IPS-20b (cell line): ENCODE measurements around the gene UCP3.

Source experiments
- H3K27ac ChIP-seq: one replicate; pipeline ENCODE4 v1.5.1; 2013; ENCODE audit warnings: low read length
- H3K27me3 ChIP-seq: 2 replicates; pipeline ENCODE4 v1.6.1; 2013; ENCODE audit warnings: mild to moderate bottlenecking, low read length, inconsistent platforms; ENCODE audit not compliant: insufficient read depth
- H3K36me3 ChIP-seq: 2 replicates; pipeline ENCODE4 v1.6.1; 2013; ENCODE audit warnings: low read depth, mild to moderate bottlenecking, inconsistent platforms, low read length, moderate library complexity; ENCODE audit not compliant: insufficient read depth
- H3K4me1 ChIP-seq: 2 replicates; pipeline ENCODE4 v1.6.1; 2013; ENCODE audit warnings: mild to moderate bottlenecking, control low read depth, inconsistent platforms, low read length, moderate library complexity; ENCODE audit not compliant: insufficient read depth
- H3K4me3 ChIP-seq: 2 replicates; pipeline ENCODE4 v1.5.1; 2013; ENCODE audit warnings: mild to moderate bottlenecking, low read length, inconsistent platforms
- H3K9ac ChIP-seq: 2 replicates; pipeline ENCODE4 v1.6.1; 2013; ENCODE audit warnings: low read depth, mild to moderate bottlenecking, inconsistent platforms, low read length, moderate library complexity
- H3K9me3 ChIP-seq: 2 replicates; pipeline ENCODE4 v1.6.1; 2013; ENCODE audit warnings: mild to moderate bottlenecking, low read depth, low read length, inconsistent platforms; ENCODE audit not compliant: insufficient read depth

The UCP3 gene

GRCh38 chr11:74008373-74009229 lies at the start of gene UCP3:
Gene UCP3, minus strand, starts transcription at chr11:74009085. Its CDS starts 2,043 bp downstream, at chr11:74007042.
- H3K9ac ChIP-seq: peak within 1 kb of the TSS; percentile 15; the same call in 1 of the 2 replicates
- H3K27me3 ChIP-seq: no peaks in the 10 kb centered on the region
- H3K9me3 ChIP-seq: no peaks in the 10 kb centered on the region
- H3K27ac ChIP-seq: no peak within 1 kb of the TSS
- H3K36me3 ChIP-seq: 0 out of 2 replicates have a peak, but pooled peaks cover 3% of the 10 kb centered on the region
- no peak within 1 kb of the TSS for H3K4me3 ChIP-seq
- no peaks in the 10 kb centered on the region for H3K4me1 ChIP-seq

- H3K27ac ChIP-seq: no peak overlapping the region
- no peaks in the 10 kb centered on the region for H3K9me3 ChIP-seq
- H3K9ac ChIP-seq: no peak overlapping the region
- H3K4me1 ChIP-seq: no peaks in the 10 kb centered on the region
- H3K4me3 ChIP-seq: no peak overlapping the region
- H3K36me3 ChIP-seq: peaks cover 14% of the 10 kb centered on the region; the same call in 1 of the 2 replicates
- H3K27me3 ChIP-seq: no peaks in the 10 kb centered on the region
Observed at GRCh38 chr11:74057249-74058151, 48.6 kb upstream of the UCP3 start.

- no peak overlapping the region for H3K27ac ChIP-seq
- H3K9ac ChIP-seq: no peak overlapping the region
- no peaks in the 10 kb centered on the region for H3K9me3 ChIP-seq
- H3K27me3 ChIP-seq: no peaks in the 10 kb centered on the region
- H3K36me3 ChIP-seq: peaks cover 14% of the 10 kb centered on the region; the same call in 1 of the 2 replicates
- no peaks in the 10 kb centered on the region for H3K4me1 ChIP-seq
- no peak overlapping the region for H3K4me3 ChIP-seq
Observed at GRCh38 chr11:74055938-74056337, 47.1 kb upstream of the UCP3 start.

GRCh38 chr11:74050465-74050864 lies 41.6 kb upstream of the UCP3 start:
- H3K4me1 ChIP-seq: no peaks in the 10 kb centered on the region
- H3K4me3 ChIP-seq: no peak overlapping the region
- H3K36me3 ChIP-seq: peaks cover 22% of the 10 kb centered on the region
- H3K9me3 ChIP-seq: no peaks in the 10 kb centered on the region
- no peak overlapping the region for H3K27ac ChIP-seq
- no peaks in the 10 kb centered on the region for H3K27me3 ChIP-seq
- H3K9ac ChIP-seq: no peak overlapping the region

GRCh38 chr11:74048993-74049392 lies 40.1 kb upstream of the UCP3 start:
- Histone ChIP-seq H3K4me1 (peaks cover 8% of the 10 kb centered on the region; the same call in 1 of the 2 replicates), H3K27me3 (no peaks in the 10 kb centered on the region), H3K36me3 (peaks cover 22% of the 10 kb centered on the region), H3K4me3 (no peak overlapping the region), H3K9me3 (no peaks in the 10 kb centered on the region), H3K27ac (no peak overlapping the region), H3K9ac (no peak overlapping the region)

GRCh38 chr11:74044538-74044937 lies 35.7 kb upstream of the UCP3 start:
- no peaks in the 10 kb centered on the region for H3K9me3 ChIP-seq
- H3K36me3 ChIP-seq: peaks cover 41% of the 10 kb centered on the region
- no peak overlapping the region for H3K4me3 ChIP-seq
- no peak overlapping the region for H3K9ac ChIP-seq
- H3K27me3 ChIP-seq: no peaks in the 10 kb centered on the region
- H3K27ac ChIP-seq: no peak overlapping the region
- peaks cover 8% of the 10 kb centered on the region; the same call in 1 of the 2 replicates for H3K4me1 ChIP-seq

- H3K9ac ChIP-seq: no peak overlapping the region
- H3K9me3 ChIP-seq: no peaks in the 10 kb centered on the region
- no peak overlapping the region for H3K4me3 ChIP-seq
- peaks cover 8% of the 10 kb centered on the region; the same call in 1 of the 2 replicates for H3K4me1 ChIP-seq
- H3K36me3 ChIP-seq: peaks cover 48% of the 10 kb centered on the region; the same call in 1 of the 2 replicates
- no peaks in the 10 kb centered on the region for H3K27me3 ChIP-seq
- H3K27ac ChIP-seq: no peak overlapping the region
Observed at GRCh38 chr11:74043450-74043849, 34.6 kb upstream of the UCP3 start.

- Histone ChIP-seq H3K36me3 (peaks cover 75% of the 10 kb centered on the region), H3K9ac (no peak overlapping the region), H3K4me3 (no peak overlapping the region), H3K9me3 (no peaks in the 10 kb centered on the region), H3K4me1 (no peaks in the 10 kb centered on the region), H3K27ac (no peak overlapping the region), H3K27me3 (no peaks in the 10 kb centered on the region)
Observed at GRCh38 chr11:74037309-74037708, 28.4 kb upstream of the UCP3 start.

- Histone ChIP-seq H3K27ac (no peak overlapping the region), H3K36me3 (peaks cover 66% of the 10 kb centered on the region), H3K9me3 (no peaks in the 10 kb centered on the region), H3K27me3 (no peaks in the 10 kb centered on the region), H3K4me3 (no peak overlapping the region), H3K9ac (no peak overlapping the region), H3K4me1 (no peaks in the 10 kb centered on the region)
Observed at GRCh38 chr11:74035264-74035663, 26.4 kb upstream of the UCP3 start.

- H3K4me3 ChIP-seq: no peak overlapping the region
- no peaks in the 10 kb centered on the region for H3K4me1 ChIP-seq
- H3K36me3 ChIP-seq: peaks cover 50% of the 10 kb centered on the region
- no peak overlapping the region for H3K27ac ChIP-seq
- no peaks in the 10 kb centered on the region for H3K9me3 ChIP-seq
- H3K9ac ChIP-seq: no peak overlapping the region
- H3K27me3 ChIP-seq: no peaks in the 10 kb centered on the region
Observed at GRCh38 chr11:74033046-74033445, 24.2 kb upstream of the UCP3 start.

- H3K9ac ChIP-seq: no peak overlapping the region
- no peak overlapping the region for H3K4me3 ChIP-seq
- peaks cover 34% of the 10 kb centered on the region for H3K36me3 ChIP-seq
Observed at GRCh38 chr11:74030723-74031676, 22.1 kb upstream of the UCP3 start.

More at GRCh38 chr11:74030723-74031676, 22.1 kb upstream of the UCP3 start:
- no peaks in the 10 kb centered on the region for H3K4me1 ChIP-seq
- H3K9me3 ChIP-seq: no peaks in the 10 kb centered on the region
- no peaks in the 10 kb centered on the region for H3K27me3 ChIP-seq
- no peak overlapping the region for H3K27ac ChIP-seq
